Measurements from ENCODE around the gene SULT4A1.
"Not testable (repeated sequence)": the region's sequence is repeated elsewhere in the genome, so short reads cannot be mapped to it uniquely, and the experiment has no call there.

SULT4A1 gene

GRCh38 chr22:43887391-43887790 is 25.1 kb upstream of the SULT4A1 start:
- no peak for DNase-seq (ENCODE audit: low read depth in 1 of 2, low spot score in 1 of 2)

GRCh38 chr22:43886231-43886630 is 23.9 kb upstream of the SULT4A1 start:
- DNase-seq (ENCODE audit: low read depth in 1 of 2, low spot score in 1 of 2), result no peak

GRCh38 chr22:43885786-43886185 is 23.5 kb upstream of the SULT4A1 start:
- no peak for DNase-seq (ENCODE audit: low read depth in 1 of 2, low spot score in 1 of 2)

- DNase-seq (ENCODE audit: low read depth in 1 of 2, low spot score in 1 of 2), result no peak
Measured at GRCh38 chr22:43885319-43885671, 23.0 kb upstream of the SULT4A1 start.

DNA sequence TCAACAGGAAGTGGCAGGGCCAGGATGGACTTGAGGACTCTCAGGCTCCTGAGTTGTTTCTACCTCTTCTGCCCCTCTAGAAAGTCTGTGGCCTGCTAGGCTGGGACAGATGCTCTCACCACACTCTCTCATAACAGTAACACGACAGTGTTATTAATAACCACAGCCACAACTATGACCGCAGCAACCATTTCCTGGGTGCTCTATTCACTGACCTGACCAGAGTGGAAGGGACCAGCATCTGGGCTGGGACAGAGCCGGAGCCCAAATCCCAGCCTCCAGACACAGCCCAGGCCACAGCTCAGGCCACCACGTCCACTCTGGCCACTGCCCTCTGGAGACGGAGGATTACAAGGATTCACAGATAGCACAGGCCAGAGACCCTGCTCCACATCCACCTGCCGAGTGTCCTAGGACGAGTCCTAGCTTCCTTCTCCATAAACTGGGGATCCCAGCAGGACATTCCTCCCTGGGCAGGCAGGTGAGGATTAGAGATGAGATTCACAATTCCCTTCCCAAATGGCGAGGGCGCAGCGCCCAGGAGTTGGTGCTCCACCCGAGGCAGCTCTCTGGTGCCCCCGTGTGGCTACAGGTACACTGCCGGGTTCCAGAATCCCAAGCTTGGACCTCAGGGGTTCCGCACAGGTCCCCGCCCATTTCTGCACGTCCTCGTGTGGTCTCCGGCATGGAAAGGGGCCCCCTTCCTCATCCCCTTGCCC is 22.4 kb upstream of the SULT4A1 start:
- DNase-seq (ENCODE audit: low read depth in 1 of 2, low spot score in 1 of 2), result peak in 1 of 2 donors; percentile 28

DNA sequence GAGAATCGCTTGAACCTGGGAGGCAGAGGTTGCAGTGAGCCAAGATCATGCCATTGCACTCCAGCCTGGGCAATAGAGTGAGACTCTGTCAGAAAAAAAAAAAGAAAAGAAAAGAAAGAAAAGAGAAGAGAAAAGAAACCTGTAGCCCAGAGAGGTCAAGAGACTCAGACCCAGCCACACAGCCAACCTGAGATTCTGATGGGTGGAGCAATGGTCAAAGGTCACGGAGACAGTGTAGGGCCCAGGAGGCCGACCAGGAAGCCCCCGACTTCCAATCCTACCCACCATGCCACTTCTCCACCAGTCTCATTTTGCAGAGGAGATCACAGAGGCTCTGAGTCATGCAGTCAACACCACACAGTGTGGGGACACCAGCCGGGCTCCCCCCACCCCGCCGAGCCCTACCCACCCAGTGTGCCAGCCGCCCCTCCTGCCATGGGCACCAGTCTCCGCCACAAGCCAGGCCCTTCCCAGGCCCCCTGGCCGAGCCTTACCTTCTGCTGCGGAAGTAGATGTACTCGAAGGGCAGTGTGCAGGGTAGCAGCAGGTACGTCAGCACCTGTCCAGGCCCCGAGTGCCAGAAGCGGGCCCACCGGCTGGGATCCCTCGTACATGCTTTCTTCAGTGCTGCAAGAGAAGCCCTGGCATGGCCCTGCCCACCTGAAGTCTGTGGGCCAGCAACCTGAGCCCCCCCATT is 21.6 kb upstream of the SULT4A1 start:
- no peak for DNase-seq (ENCODE audit: low read depth in 1 of 2, low spot score in 1 of 2)

- no peak for DNase-seq (ENCODE audit: low read depth in 1 of 2, low spot score in 1 of 2)
Measured at GRCh38 chr22:43883012-43883661, 20.8 kb upstream of the SULT4A1 start.

DNA sequence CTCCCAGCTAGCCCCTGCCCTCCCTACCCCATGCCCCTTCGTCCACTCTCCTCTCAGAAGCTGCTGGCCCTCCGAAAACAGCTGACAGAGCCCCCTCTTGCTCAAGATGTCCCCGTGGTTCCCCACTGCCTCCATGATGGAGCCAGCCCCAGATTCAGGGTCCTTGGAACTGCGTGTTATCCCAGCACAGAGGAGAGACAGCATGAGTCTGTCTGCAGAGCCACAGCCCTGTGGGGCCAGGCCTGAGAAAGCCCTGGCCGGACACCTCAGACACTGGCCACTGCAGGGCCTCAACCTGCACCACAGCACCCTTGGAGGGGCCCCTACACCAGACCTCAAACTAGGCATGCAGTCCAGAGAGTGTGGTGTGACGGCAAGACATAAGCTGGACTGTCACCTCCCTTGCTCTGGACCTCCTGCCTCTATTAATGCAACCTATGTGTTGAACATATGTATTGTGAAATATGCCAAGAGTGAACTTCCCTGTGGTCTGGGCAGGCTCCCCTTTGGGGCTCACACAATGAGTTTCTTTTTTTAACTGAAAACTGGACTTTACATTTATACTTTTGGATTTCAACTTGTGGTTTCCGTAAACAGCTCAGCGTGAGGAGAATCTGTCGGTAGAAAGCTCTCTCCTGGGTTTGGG is 19.9 kb upstream of the SULT4A1 start:
- DNase-seq (ENCODE audit: low read depth in 1 of 2, low spot score in 1 of 2), result no peak

GRCh38 chr22:43881091-43882061 is 19.1 kb upstream of the SULT4A1 start:
- no peak for DNase-seq (ENCODE audit: low read depth in 1 of 2, low spot score in 1 of 2)

- no peak for DNase-seq (ENCODE audit: low read depth in 1 of 2, low spot score in 1 of 2)
Measured at GRCh38 chr22:43880541-43880991, 18.3 kb upstream of the SULT4A1 start.

DNA sequence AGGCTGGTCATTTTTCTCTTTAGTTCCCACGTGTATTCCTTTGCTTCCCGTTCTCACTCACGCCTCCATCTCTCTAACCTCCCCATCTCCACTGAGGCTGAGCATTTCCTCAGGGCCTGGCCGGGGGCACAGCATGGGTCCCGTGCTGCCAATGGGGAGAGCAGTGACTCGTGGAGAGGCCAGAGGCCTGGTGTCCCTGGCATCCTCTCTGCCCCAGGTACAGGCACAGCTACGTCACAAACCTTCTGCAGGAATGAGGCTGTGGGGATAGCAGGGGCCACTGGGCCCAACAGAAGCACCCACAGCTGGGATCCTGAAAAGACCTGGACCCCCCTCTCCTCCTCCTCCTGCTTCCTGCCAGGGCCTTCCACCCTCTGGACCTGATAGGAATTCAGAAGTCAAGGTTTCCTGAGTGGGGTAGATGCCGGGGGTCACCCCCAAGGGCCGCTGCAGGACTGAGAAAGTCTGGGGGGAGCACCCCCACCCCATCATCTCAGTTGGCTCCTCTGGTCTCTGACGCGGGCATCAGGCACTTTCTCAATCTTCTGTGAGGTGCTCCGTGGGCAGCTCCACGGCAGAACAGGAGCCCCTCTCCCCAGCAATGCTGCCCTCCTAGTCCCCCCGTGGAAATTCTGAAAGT is 17.7 kb upstream of the SULT4A1 start:
- DNase-seq (ENCODE audit: low read depth in 1 of 2, low spot score in 1 of 2), result no peak

DNA sequence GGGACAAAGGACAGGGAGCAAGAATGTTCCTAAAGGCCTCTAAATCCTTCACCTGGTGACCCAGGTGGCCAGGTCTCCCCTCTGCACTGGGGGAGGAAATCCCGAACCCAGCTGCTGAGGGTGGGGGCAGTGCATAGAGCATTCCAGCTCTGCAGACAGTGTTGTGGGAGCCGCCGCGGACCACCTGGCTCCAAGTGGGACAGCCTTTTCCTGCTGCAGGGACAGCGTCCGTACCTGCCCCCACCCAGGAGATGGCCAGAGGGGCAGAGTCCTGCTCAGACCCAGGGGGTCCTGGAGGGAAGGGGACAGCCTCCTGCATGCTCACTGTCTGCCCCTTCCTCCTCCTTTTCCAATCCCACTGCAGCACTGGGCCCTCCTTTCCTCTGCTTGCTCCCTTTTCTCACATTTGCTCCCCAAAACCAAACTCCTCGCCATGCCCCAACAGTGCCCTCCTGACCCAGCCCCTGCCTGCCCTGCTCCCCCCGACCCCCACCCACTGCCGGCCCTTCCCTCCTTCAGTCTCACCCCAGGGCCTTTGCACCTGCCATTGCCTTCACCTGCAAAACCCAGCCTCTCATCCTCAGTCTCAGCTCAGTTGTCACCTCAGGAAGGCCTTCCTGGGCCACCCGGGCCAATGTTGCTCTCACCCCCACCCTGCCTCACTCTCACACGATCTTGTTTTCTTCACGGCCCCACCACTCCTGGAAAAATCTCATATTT is 16.7 kb upstream of the SULT4A1 start:
- DNase-seq (ENCODE audit: low read depth in 1 of 2, low spot score in 1 of 2), result no peak

- no peak for DNase-seq (ENCODE audit: low read depth in 1 of 2, low spot score in 1 of 2)
Measured at GRCh38 chr22:43878079-43878795, 15.9 kb upstream of the SULT4A1 start.

- DNase-seq (ENCODE audit: low read depth in 1 of 2, low spot score in 1 of 2), result no peak
Measured at GRCh38 chr22:43876866-43877509, 14.7 kb upstream of the SULT4A1 start.

- no peak for DNase-seq (ENCODE audit: low read depth in 1 of 2, low spot score in 1 of 2)
Measured at GRCh38 chr22:43869799-43870198, 7.5 kb upstream of the SULT4A1 start.

DNA sequence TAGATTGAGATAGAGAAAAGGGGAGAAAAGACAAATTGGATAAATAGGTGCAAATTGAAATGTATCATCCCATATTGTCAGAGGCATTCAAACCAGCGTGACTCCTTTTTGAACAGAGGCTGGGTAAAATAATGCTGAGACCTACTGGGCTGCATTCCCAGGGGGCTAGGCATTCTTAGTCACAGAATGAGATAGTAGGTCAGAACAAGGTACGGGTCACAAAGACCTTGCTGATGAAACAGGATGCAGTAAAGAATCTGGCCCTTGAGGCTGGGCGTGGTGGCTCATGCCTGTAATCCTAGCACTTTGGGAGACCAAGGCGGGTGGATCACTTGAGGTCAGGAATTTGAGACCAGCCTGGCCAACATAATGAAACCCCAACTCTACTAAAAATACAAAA is 6.7 kb upstream of the SULT4A1 start:
- DNase-seq (ENCODE audit: low read depth in 1 of 2, low spot score in 1 of 2), result not testable (repeated sequence)

- no peak for DNase-seq (ENCODE audit: low read depth in 1 of 2, low spot score in 1 of 2)
Measured at GRCh38 chr22:43867839-43868635, 5.7 kb upstream of the SULT4A1 start.

DNA sequence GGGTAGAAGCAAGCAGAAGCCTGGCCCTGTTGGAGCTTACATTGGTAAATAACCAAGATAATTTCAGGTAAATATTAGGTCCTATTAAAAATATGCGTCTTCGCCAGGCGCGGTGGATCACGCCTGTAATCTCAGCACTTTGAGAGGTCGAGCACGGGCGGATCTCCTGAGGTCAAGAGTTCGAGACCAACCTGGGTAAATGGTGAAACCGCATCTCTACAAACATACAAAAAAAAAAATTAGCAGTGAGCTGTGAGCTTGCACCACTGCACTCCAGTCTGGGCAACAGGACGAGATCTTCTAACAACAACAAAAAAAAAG is 529 bp upstream of the SULT4A1 start:
- DNase-seq (ENCODE audit: low read depth in 1 of 2, low spot score in 1 of 2), result no peak
